SK-N-SH (cell line): ENCODE measurements around the gene SSBP2. TPM values are rescaled to one million over a fixed set of nuclear protein-coding genes. Genes with fewer than 3 reads are reported as not detected.

ENCODE experiments used
- CTCF ChIA-PET: fragments of 300-600, 350-600 bp; formaldehyde crosslinking; extraction: SDS; loops from one replicate; lab custom pipeline; 2021; lab: Yijun Ruan, JAX
- POLR2A ChIA-PET: fragments of 350-600 bp; sonication (Branson Sonifier 250); formaldehyde crosslinking; extraction: SDS; loops from one replicate; lab custom pipeline; 2020; ENCODE audit warnings: antibody characterized with exemption, inconsistent platforms; lab: Yijun Ruan, JAX
- DNase-seq: peaks from one replicate; pipeline ENCODE4 v3.0.0; 2012
- H2AFZ ChIP-seq: fragments of 200-600 bp; sonication (generic); 2 replicates; pipeline ENCODE4 v1.8.1; 2016; ENCODE audit warnings: antibody characterized with exemption, mild to moderate bottlenecking, low read depth
- H3F3A ChIP-seq: fragments of 200-600 bp; sonication (generic); replicated peaks from 2 replicates; pipeline ENCODE3; 2016; ENCODE audit warnings: antibody characterized with exemption, mild to moderate bottlenecking; ENCODE audit not compliant: insufficient read depth
- H3K27ac ChIP-seq, 2 experiments: fragments of 200-500 bp in 1 of 2; fragments of 200-600 bp in 1 of 2; sonication (Bioruptor generic) in 1 of 2; sonication (generic), shearing (Covaris generic) in 1 of 2; 2 replicates each; pipeline versions ENCODE4 v1.5.1 to v1.6.1; 2014 to 2016; ENCODE audit warnings: low read depth in 2 of 2, inconsistent platforms in 1 of 2, low read length in 1 of 2, mild to moderate bottlenecking in 1 of 2, mixed read lengths in 1 of 2
- H3K27me3 ChIP-seq: fragments of 200-600 bp; sonication (generic), shearing (Covaris generic); 2 replicates; pipeline ENCODE4 v1.6.1; 2016; ENCODE audit warnings: mixed run types; ENCODE audit not compliant: insufficient read depth
- H3K36me3 ChIP-seq, 2 experiments: fragments of 200-500 bp in 1 of 2; fragments of 200-600 bp in 1 of 2; sonication (Bioruptor generic) in 1 of 2; sonication (generic) in 1 of 2; replicated peaks in 1 of 2; 2 replicates each; pipeline versions ENCODE3 to v1.5.1; 2014 to 2016; ENCODE audit warnings: low read length in 1 of 2, mild to moderate bottlenecking in 1 of 2; ENCODE audit not compliant: insufficient read depth in 2 of 2, control insufficient read depth in 1 of 2
- H3K4me1 ChIP-seq, 2 experiments: fragments of 200-500 bp in 1 of 2; fragments of 200-600 bp in 1 of 2; sonication (Bioruptor generic) in 1 of 2; sonication (generic), shearing (Covaris generic) in 1 of 2; 2 replicates each; pipeline versions ENCODE4 v1.5.1 to v1.6.1; 2014 to 2016; ENCODE audit warnings: low read depth in 1 of 2, low read length in 1 of 2, mixed run types in 1 of 2; ENCODE audit not compliant: insufficient read depth in 2 of 2, control insufficient read depth in 1 of 2
- H3K4me2 ChIP-seq: fragments of 200-600 bp; sonication (generic), shearing (Covaris generic); 2 replicates; pipeline ENCODE4 v1.6.1; 2017; ENCODE audit warnings: mixed run types
- H3K4me3 ChIP-seq, 2 experiments: fragments of 200-500 bp in 1 of 2; fragments of 200-600 bp in 1 of 2; sonication (Bioruptor generic) in 1 of 2; sonication (generic), shearing (Covaris generic) in 1 of 2; 2 replicates each; pipeline versions ENCODE4 v1.5.1 to v1.8.1; 2014 to 2016; ENCODE audit warnings: low read depth in 2 of 2, inconsistent platforms in 1 of 2, low read length in 1 of 2, mild to moderate bottlenecking in 1 of 2, mixed read lengths in 1 of 2, moderate library complexity in 1 of 2
- H3K79me2 ChIP-seq: fragments of 200-600 bp; sonication (generic); 2 replicates; pipeline ENCODE4 v1.8.1; 2017; ENCODE audit warnings: mild to moderate bottlenecking; ENCODE audit not compliant: insufficient read depth
- H3K9ac ChIP-seq: fragments of 200-600 bp; sonication (generic); 2 replicates; pipeline ENCODE4 v1.6.1; 2017; ENCODE audit warnings: mixed run types
- H3K9me2 ChIP-seq: fragments of 200-600 bp; sonication (generic); 2 replicates; pipeline ENCODE4 v1.6.1; 2017; ENCODE audit warnings: mixed run types
- H3K9me3 ChIP-seq: fragments of 200-600 bp; sonication (generic); 2 replicates; pipeline ENCODE4 v1.6.1; 2017; ENCODE audit warnings: mixed run types, mild to moderate bottlenecking, moderate library complexity
- H4K20me1 ChIP-seq: fragments of 200-600 bp; sonication (generic); 2 replicates; pipeline ENCODE4 v1.6.1; 2017; ENCODE audit warnings: mild to moderate bottlenecking, mixed run types; ENCODE audit not compliant: insufficient read depth
- CTCF ChIP-seq: fragments of 200-600 bp; sonication (generic); IDR thresholded peaks from 2 replicates; pipeline ENCODE4 v1.6.1; 2017; ENCODE audit warnings: antibody characterized with exemption, mild to moderate bottlenecking, moderate library complexity
- EP300 ChIP-seq, 2 experiments: IDR thresholded peaks; 2 replicates each; pipeline versions ENCODE4 v1.4.0 to v1.6.1; 2012; ENCODE audit warnings: borderline replicate concordance in 1 of 2, low read depth in 1 of 2, low read length in 1 of 2
- FOSL2 ChIP-seq: IDR thresholded peaks from 2 replicates; pipeline ENCODE4 v1.4.0; 2012; ENCODE audit warnings: low read depth, mild to moderate bottlenecking, moderate library complexity, borderline replicate concordance
- GATA2 ChIP-seq: sonication (generic); formaldehyde crosslinking; IDR thresholded peaks from 2 replicates; pipeline ENCODE4 v1.5.0; 2020; ENCODE audit warnings: mild to moderate bottlenecking, missing genetic modification reagents
- JUND ChIP-seq: IDR thresholded peaks from 2 replicates; pipeline ENCODE4 v1.4.0; 2012
- MAX ChIP-seq: IDR thresholded peaks from 2 replicates; pipeline ENCODE4 v1.4.0; 2012; ENCODE audit warnings: low read depth
- MEF2A ChIP-seq: IDR thresholded peaks from 2 replicates; pipeline ENCODE4 v1.4.0; 2012; ENCODE audit warnings: low read depth, borderline replicate concordance
- POLR2AphosphoS5 ChIP-seq: IDR thresholded peaks from 2 replicates; pipeline ENCODE4 v1.6.1; 2012; ENCODE audit warnings: low read depth, low read length
- RXRA ChIP-seq: IDR thresholded peaks from 2 replicates; pipeline ENCODE4 v1.4.0; 2012; ENCODE audit warnings: low read depth, mild to moderate bottlenecking, borderline replicate concordance
- SIN3A ChIP-seq: IDR thresholded peaks from 2 replicates; pipeline ENCODE4 v1.6.1; 2012; ENCODE audit warnings: low read depth, mild to moderate bottlenecking, low read length, moderate library complexity, borderline replicate concordance
- SMC3 ChIP-seq: IDR thresholded peaks from 2 replicates; pipeline ENCODE4 v1.6.1; 2012; ENCODE audit warnings: low read depth, low read length, improper control_type of control experiment
- TCF12 ChIP-seq: IDR thresholded peaks from 2 replicates; pipeline ENCODE4 v1.4.0; 2012
- USF1 ChIP-seq: IDR thresholded peaks from 2 replicates; pipeline ENCODE4 v1.4.0; 2012; ENCODE audit warnings: low read depth, borderline replicate concordance
- USF2 ChIP-seq: fragments of 150-350 bp; IDR thresholded peaks from 2 replicates; pipeline ENCODE4 v1.6.1; 2017; ENCODE audit warnings: antibody characterized with exemption, low read length, low read depth, borderline replicate concordance
- YY1 ChIP-seq: IDR thresholded peaks from 2 replicates; pipeline ENCODE4 v1.4.0; 2012; ENCODE audit warnings: low read depth, mild to moderate bottlenecking
- WGBS: methylation state at CpG from one replicate; pipeline ENCODE4 v1.1.6; 2017; ENCODE audit warnings: low lambda C conversion rate; 5-methylcytosine and 5-hydroxymethylcytosine counted together
- polyA plus RNA-seq, 3 experiments: library from polyadenylated mRNA; depleted of rRNA; stranded (reverse); fragments of >200 nt; gene quantifications; 2 replicates each; pipeline ENCODE4 v1.2.3, GENCODE V29; 2012

Gene SSBP2
- polyA plus RNA-seq, 1 of the 3 experiments (the other 2 are of a cell fraction): 35.3 TPM

- POLR2A ChIA-PET: no interaction called here
- WGBS: 92% methylated on average over 8 of the region's 8 CpGs
- H2AFZ ChIP-seq: no peak overlapping the region
Measured at GRCh38 chr5:81767097-81767496, 16.2 kb upstream of the SSBP2 start.

GRCh38 chr5:81766611-81767010 lies 15.7 kb upstream of the SSBP2 start:
- TF ChIP-seq POLR2AphosphoS5: no peak
- no peak for TF ChIP-seq RXRA
- no peak for TF ChIP-seq TCF12
- no peak for TF ChIP-seq EP300 (IDR thresholded peaks at IDR 0.05; ENCODE audit: borderline replicate concordance in 1 of 2, low read depth in 1 of 2, low read length in 1 of 2)
- no peak for TF ChIP-seq CTCF
- TF ChIP-seq MAX: no peak
- no peak for TF ChIP-seq MEF2A
- TF ChIP-seq JUND: no peak
- no peak overlapping the region for H3K4me2 ChIP-seq
- H3K79me2 ChIP-seq: no peaks in the 10 kb centered on the region
- H3K4me1 ChIP-seq: peaks cover 0 to 5% of the 10 kb centered on the region in 2 experiments; a peak in 2 of 4 replicates
- no peak overlapping the region for H3K27ac ChIP-seq
- no peaks in the 10 kb centered on the region for H3K36me3 ChIP-seq
- H3K27me3 ChIP-seq: no peaks in the 10 kb centered on the region
- no peak overlapping the region for H3K4me3 ChIP-seq
- H2AFZ ChIP-seq: no peak overlapping the region
- ChIA-PET CTCF (interaction anchor here (0.9 kb wide), 1 partner anchor 399 kb away, joined by 3 read pairs; no protein-coding TSS in a partner anchor), POLR2A (no interaction called here)
- 97% methylated on average over 7 of the region's 7 CpGs for WGBS
- H3F3A ChIP-seq: peaks cover 7% of the 10 kb centered on the region
- H3K9ac ChIP-seq: no peak overlapping the region
- DNase-seq: no peak
- H3K9me2 ChIP-seq: no peaks in the 10 kb centered on the region
- no peaks in the 10 kb centered on the region for H3K9me3 ChIP-seq
- no peaks in the 10 kb centered on the region for H4K20me1 ChIP-seq

More at GRCh38 chr5:81767097-81767496, 16.2 kb upstream of the SSBP2 start:
- Histone ChIP-seq H3K4me3 (no peak overlapping the region), H3K9me3 (no peaks in the 10 kb centered on the region), H3K36me3 (no peaks in the 10 kb centered on the region), H3K9ac (no peak overlapping the region), H3K9me2 (no peaks in the 10 kb centered on the region), H3F3A (peaks cover 7% of the 10 kb centered on the region), H4K20me1 (no peaks in the 10 kb centered on the region), H3K4me2 (no peak overlapping the region), H3K4me1 (peaks cover 0 to 5% of the 10 kb centered on the region in 2 experiments; a peak in 2 of 4 replicates), H3K27ac (no peak overlapping the region), H3K27me3 (no peaks in the 10 kb centered on the region), H3K79me2 (no peaks in the 10 kb centered on the region)
- CTCF ChIA-PET: no interaction called here
- TF ChIP-seq FOSL2: no peak
- DNase-seq: no peak

- H3K4me3 ChIP-seq: no peak overlapping the region
- no peaks in the 10 kb centered on the region for H3K9me3 ChIP-seq
- no peak for DNase-seq
- POLR2A ChIA-PET: interaction anchor here (0.6 kb wide), 1 partner anchor 80 kb away, joined by 3 read pairs; no protein-coding TSS in a partner anchor
- no peaks in the 10 kb centered on the region for H3K36me3 ChIP-seq
- H3K9ac ChIP-seq: no peak overlapping the region
- H3F3A ChIP-seq: no peaks in the 10 kb centered on the region
- no peaks in the 10 kb centered on the region; a peak in 2 of 4 replicates for H3K4me1 ChIP-seq
- H4K20me1 ChIP-seq: no peaks in the 10 kb centered on the region
- H3K9me2 ChIP-seq: no peaks in the 10 kb centered on the region
- no peaks in the 10 kb centered on the region for H3K79me2 ChIP-seq
- no peaks in the 10 kb centered on the region for H3K27me3 ChIP-seq
- CTCF ChIA-PET: no interaction called here
- 98% methylated on average over 4 of the region's 4 CpGs for WGBS
- H3K4me2 ChIP-seq: no peak overlapping the region
- H2AFZ ChIP-seq: no peak overlapping the region
- no peak overlapping the region for H3K27ac ChIP-seq
- TF ChIP-seq POLR2AphosphoS5 (no peak), SMC3 (no peak), USF1 (no peak), GATA2 (CRISPR knock-in tag) (no peak), YY1 (no peak), USF2 (no peak), SIN3A (no peak)
Measured at GRCh38 chr5:81763294-81763928, 12.5 kb upstream of the SSBP2 start.
